ENCODE measurements around the gene CRYGA. TPM values are rescaled to one million over a fixed set of nuclear protein-coding genes. Genes with fewer than 3 reads are reported as not detected.

Gene CRYGA
- polyA plus RNA-seq, 1 donor, result not detected

DNA sequence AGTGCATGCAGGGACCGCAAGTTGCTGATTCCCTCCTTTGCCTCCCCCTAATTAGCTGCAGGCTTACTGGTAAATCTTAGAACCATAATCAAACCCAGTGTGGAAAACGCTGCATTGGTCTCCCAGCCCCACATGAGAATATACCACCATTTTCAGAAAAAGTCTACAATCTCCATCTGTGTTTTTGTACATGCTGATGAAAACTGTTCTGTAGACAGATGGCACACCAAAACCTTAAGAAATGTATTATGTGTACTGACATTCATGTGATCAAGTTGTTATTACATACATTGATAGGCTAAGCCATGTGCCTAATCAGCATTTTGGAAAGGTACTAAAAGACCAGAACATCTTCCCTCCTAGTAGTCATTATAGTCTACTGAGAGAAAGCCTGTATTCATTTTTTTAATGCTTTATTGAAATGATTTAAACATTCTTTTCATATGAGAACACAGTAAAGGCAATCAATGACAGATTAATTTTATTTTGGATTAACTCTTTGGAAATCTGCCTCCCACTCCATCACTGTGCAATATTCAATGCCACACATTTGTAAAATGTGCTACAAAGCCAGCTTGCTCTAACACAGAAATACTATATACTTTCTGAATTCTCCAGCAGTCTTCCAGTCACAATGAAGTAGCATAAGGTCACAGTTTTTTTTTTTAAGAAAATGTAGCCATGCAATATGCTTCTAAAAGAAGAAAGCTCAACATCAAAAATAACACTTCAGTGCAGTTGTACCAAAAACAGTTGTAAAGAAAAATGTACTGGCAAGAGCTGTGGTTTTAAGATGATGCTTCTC lies 1.8 kb upstream of the CRYGA start:
- Histone ChIP-seq H3K4me3 (ENCODE audit: low read length) (no peak overlapping the region), H3K4me1 (ENCODE audit: control insufficient read depth, insufficient read depth, low read length) (no peaks in the 10 kb centered on the region), H3K27ac (ENCODE audit: low read length) (no peak overlapping the region), H3K27me3 (ENCODE audit: control insufficient read depth, insufficient read depth, low read length) (no peaks in the 10 kb centered on the region), H3K9me3 (ENCODE audit: control insufficient read depth, low read depth, low read length) (no peaks in the 10 kb centered on the region), H3K36me3 (ENCODE audit: control insufficient read depth, insufficient read depth, low read length) (no peaks in the 10 kb centered on the region)
- whole genome bisulfite sequencing (ENCODE audit: insufficient coverage, low lambda C conversion rate), result no CpG with 5 or more reads among the region's 2 CpGs
- DNase-seq, result no peak

- H3K27me3 ChIP-seq (ENCODE audit: control insufficient read depth, insufficient read depth, low read length), result no peaks in the 10 kb centered on the region
- H3K36me3 ChIP-seq (ENCODE audit: control insufficient read depth, insufficient read depth, low read length), result no peaks in the 10 kb centered on the region
- DNase-seq, result no peak
- no peaks in the 10 kb centered on the region for H3K9me3 ChIP-seq (ENCODE audit: control insufficient read depth, low read depth, low read length)
- H3K4me3 ChIP-seq (ENCODE audit: low read length), result no peak overlapping the region
- H3K4me1 ChIP-seq (ENCODE audit: control insufficient read depth, insufficient read depth, low read length), result no peaks in the 10 kb centered on the region
- WGBS (ENCODE audit: insufficient coverage, low lambda C conversion rate), result no CpG with 5 or more reads among the region's 2 CpGs
- H3K27ac ChIP-seq (ENCODE audit: low read length), result no peak overlapping the region
These were observed 7.0 kb downstream of the CRYGA start for GRCh38 chr2:208156439-208156838.

DNA sequence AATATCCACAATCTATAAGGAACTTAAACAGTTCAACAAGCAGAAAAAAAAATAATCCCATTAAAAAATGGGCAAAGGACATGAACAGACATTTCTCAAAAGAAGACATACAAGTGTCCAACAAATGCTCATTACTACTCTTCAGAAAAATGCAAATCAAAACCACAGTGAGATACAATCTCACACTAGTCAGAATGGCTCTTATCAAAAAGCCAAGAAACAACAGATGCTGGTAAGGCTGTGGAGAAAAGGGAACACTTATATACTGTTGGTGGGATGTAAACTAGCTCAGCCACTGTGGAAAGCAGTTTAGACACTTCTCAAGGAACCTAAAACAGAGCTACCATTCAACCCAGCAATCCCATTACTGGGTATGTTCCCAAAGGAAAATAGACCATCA lies 10.2 kb downstream of the CRYGA start:
- DNase-seq, result no peak
- no peaks in the 10 kb centered on the region for H3K27me3 ChIP-seq (ENCODE audit: control insufficient read depth, insufficient read depth, low read length)
- H3K4me3 ChIP-seq (ENCODE audit: low read length), result no peak overlapping the region
- H3K27ac ChIP-seq (ENCODE audit: low read length), result no peak overlapping the region
- H3K36me3 ChIP-seq (ENCODE audit: control insufficient read depth, insufficient read depth, low read length), result no peaks in the 10 kb centered on the region
- no peaks in the 10 kb centered on the region for H3K9me3 ChIP-seq (ENCODE audit: control insufficient read depth, low read depth, low read length)
- H3K4me1 ChIP-seq (ENCODE audit: control insufficient read depth, insufficient read depth, low read length), result no peaks in the 10 kb centered on the region

DNA sequence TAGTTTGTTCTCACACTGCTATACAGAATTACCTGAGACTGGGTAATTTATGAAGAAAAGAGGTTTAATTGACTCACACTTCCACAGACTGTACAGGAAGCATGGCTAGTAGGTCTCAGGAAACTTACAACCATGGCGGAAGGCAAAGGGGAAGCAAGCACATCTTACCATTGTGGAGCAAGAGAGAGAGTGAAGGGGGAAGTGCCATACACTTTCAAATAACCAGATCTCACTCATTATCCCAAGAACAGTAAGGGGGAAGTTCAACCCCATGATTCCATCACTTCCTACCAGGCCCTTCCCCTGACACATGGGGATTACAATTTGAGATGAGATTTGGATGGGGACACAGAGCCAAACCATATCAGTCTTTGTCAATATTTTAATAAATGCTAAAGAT lies 12.4 kb downstream of the CRYGA start:
- H3K36me3 ChIP-seq (ENCODE audit: control insufficient read depth, insufficient read depth, low read length), result no peaks in the 10 kb centered on the region
- no peak overlapping the region for H3K4me3 ChIP-seq (ENCODE audit: low read length)
- no peak overlapping the region for H3K27ac ChIP-seq (ENCODE audit: low read length)
- no peaks in the 10 kb centered on the region for H3K9me3 ChIP-seq (ENCODE audit: control insufficient read depth, low read depth, low read length)
- no peak for DNase-seq
- H3K27me3 ChIP-seq (ENCODE audit: control insufficient read depth, insufficient read depth, low read length), result no peaks in the 10 kb centered on the region
- no peaks in the 10 kb centered on the region for H3K4me1 ChIP-seq (ENCODE audit: control insufficient read depth, insufficient read depth, low read length)
- no CpG with 5 or more reads among the region's 1 CpG for WGBS (ENCODE audit: insufficient coverage, low lambda C conversion rate)

DNA sequence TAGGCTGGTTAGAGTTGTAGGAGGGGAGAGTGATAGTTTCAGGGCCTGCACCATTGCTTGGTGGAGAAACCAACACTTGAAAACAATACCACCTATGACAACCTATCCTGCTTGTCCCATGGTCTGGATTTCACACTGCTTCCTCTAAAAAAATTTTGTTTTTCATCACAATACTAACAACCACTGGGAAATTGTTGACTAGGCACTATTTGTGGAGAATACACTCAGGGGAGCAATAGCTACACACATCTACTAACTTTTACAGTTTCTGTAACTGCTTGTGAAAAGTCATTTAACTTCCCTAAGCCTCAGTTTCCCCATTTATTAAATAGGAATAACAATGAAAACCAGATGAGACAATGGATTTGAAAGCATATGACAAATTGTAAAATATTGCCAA lies 13.3 kb downstream of the CRYGA start:
- H3K27me3 ChIP-seq (ENCODE audit: control insufficient read depth, insufficient read depth, low read length), result no peaks in the 10 kb centered on the region
- no peak for DNase-seq

DNA sequence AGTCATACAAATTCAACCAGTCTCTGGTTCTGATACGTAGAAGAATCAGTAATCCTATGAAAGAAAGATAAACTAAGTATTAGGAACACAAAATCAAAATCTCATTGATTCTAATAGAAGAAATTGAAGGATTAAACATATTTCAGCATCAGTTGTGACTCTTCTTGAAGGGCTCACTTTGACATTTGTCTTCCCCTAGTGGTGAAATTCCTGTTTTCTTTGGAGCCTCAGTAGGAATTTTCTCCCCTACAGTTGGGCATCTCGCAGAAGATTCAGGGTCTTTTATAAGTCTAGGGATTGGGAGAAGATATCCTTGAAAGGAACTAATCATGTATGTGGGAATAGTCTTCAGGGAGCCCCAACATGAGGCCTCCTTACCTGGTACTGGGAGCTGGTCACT lies 14.6 kb downstream of the CRYGA start:
- 100% methylated on average over 1 of the region's 2 CpGs for WGBS (ENCODE audit: insufficient coverage, low lambda C conversion rate)
- Histone ChIP-seq H3K4me1 (ENCODE audit: control insufficient read depth, insufficient read depth, low read length) (no peaks in the 10 kb centered on the region), H3K9me3 (ENCODE audit: control insufficient read depth, low read depth, low read length) (no peaks in the 10 kb centered on the region), H3K27me3 (ENCODE audit: control insufficient read depth, insufficient read depth, low read length) (no peaks in the 10 kb centered on the region), H3K4me3 (ENCODE audit: low read length) (no peak overlapping the region), H3K36me3 (ENCODE audit: control insufficient read depth, insufficient read depth, low read length) (no peaks in the 10 kb centered on the region), H3K27ac (ENCODE audit: low read length) (no peak overlapping the region)
- DNase-seq, result no peak

More for the DNA sequence above, 13.3 kb downstream of the CRYGA start:
- H3K36me3 ChIP-seq (ENCODE audit: control insufficient read depth, insufficient read depth, low read length), result no peaks in the 10 kb centered on the region
- no peaks in the 10 kb centered on the region for H3K9me3 ChIP-seq (ENCODE audit: control insufficient read depth, low read depth, low read length)
- H3K4me3 ChIP-seq (ENCODE audit: low read length), result no peak overlapping the region
- no peaks in the 10 kb centered on the region for H3K4me1 ChIP-seq (ENCODE audit: control insufficient read depth, insufficient read depth, low read length)
- no peak overlapping the region for H3K27ac ChIP-seq (ENCODE audit: low read length)

DNA sequence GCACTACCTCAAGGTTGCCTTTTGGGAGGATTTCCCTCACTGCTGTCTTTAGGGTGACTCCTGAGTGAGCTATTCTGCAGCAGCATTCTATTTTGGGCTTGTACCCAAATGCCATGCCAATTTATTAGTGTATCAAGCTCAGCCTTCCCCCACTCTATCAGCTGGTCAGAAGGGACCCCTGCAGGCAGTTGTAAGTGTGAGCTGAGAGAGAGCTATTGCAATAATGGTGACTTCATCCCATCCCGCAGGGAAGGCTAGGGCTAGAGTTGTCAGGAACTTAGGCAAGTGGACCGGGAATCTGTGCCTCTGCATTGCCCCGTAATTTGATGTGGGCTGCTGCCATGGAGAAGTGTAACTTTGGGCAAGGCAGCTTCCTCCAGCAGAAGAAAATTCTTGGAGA lies 15.6 kb downstream of the CRYGA start:
- WGBS (ENCODE audit: insufficient coverage, low lambda C conversion rate), result no CpG with 5 or more reads among the region's 3 CpGs
- no peaks in the 10 kb centered on the region for H3K4me1 ChIP-seq (ENCODE audit: control insufficient read depth, insufficient read depth, low read length)
- no peaks in the 10 kb centered on the region for H3K9me3 ChIP-seq (ENCODE audit: control insufficient read depth, low read depth, low read length)
- H3K4me3 ChIP-seq (ENCODE audit: low read length), result no peak overlapping the region
- no peaks in the 10 kb centered on the region for H3K36me3 ChIP-seq (ENCODE audit: control insufficient read depth, insufficient read depth, low read length)
- no peaks in the 10 kb centered on the region for H3K27me3 ChIP-seq (ENCODE audit: control insufficient read depth, insufficient read depth, low read length)
- no peak overlapping the region for H3K27ac ChIP-seq (ENCODE audit: low read length)
- DNase-seq, result no peak

DNA sequence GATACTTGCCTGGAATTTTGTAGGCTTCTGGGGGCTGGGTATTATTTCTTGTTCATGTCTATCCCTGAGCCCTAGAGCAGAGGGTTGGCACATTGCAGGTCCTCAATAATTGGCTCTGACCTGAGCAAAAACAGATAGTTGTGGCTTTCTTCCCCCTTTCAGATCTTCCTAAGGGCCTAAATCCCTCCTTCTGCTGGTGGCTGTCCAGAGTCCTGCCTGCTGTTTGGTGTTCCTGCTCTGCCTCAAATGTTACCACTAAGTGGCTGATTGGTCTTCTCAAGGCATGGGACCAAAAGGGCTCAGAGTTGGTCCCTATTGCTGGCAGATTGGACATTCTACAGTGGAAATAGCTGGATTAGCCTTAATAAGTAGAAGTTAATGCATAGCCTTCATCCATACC lies 16.4 kb downstream of the CRYGA start:
- Histone ChIP-seq H3K36me3 (ENCODE audit: control insufficient read depth, insufficient read depth, low read length) (no peaks in the 10 kb centered on the region), H3K4me3 (ENCODE audit: low read length) (no peak overlapping the region), H3K9me3 (ENCODE audit: control insufficient read depth, low read depth, low read length) (no peaks in the 10 kb centered on the region), H3K4me1 (ENCODE audit: control insufficient read depth, insufficient read depth, low read length) (peaks cover 3% of the 10 kb centered on the region), H3K27me3 (ENCODE audit: control insufficient read depth, insufficient read depth, low read length) (no peaks in the 10 kb centered on the region), H3K27ac (ENCODE audit: low read length) (no peak overlapping the region)
- DNase-seq, result no peak

DNA sequence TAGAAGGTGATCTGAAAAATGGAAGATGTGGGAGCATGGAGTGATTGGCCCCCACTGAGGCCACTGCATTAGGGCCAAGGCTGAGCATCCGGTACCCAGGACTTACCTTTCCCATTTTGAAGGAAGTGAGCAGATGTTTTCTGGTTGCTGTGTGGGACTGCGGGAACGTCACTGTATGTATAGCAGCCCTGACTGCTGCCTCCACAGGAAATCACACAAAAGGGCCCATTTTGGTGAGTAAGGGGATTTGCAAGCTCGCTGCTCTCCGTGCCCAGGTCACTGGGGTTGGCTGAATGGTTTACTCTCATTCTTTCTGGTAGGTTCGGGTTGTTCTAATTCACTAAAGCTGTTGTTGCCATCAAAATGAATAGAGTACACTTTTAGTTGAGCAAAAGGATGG lies 17.4 kb downstream of the CRYGA start, which contains the start of gene CRYGB:
TSS of gene CRYGB (minus strand) at position 153 of the 400 bp plus-strand sequence. CDS start at position 115, 38 bp downstream.
- H3K36me3 ChIP-seq (ENCODE audit: control insufficient read depth, insufficient read depth, low read length), result no peaks in the 10 kb centered on the region
- no peak within 1 kb of the TSS for H3K4me3 ChIP-seq (ENCODE audit: low read length)
- peaks cover 3% of the 10 kb centered on the region for H3K4me1 ChIP-seq (ENCODE audit: control insufficient read depth, insufficient read depth, low read length)
- DNase-seq, result no peak
- no peaks in the 10 kb centered on the region for H3K9me3 ChIP-seq (ENCODE audit: control insufficient read depth, low read depth, low read length)
- WGBS (ENCODE audit: insufficient coverage, low lambda C conversion rate), result no CpG with 5 or more reads among the region's 6 CpGs
- no peaks in the 10 kb centered on the region for H3K27me3 ChIP-seq (ENCODE audit: control insufficient read depth, insufficient read depth, low read length)
- no peak within 1 kb of the TSS for H3K27ac ChIP-seq (ENCODE audit: low read length)

DNA sequence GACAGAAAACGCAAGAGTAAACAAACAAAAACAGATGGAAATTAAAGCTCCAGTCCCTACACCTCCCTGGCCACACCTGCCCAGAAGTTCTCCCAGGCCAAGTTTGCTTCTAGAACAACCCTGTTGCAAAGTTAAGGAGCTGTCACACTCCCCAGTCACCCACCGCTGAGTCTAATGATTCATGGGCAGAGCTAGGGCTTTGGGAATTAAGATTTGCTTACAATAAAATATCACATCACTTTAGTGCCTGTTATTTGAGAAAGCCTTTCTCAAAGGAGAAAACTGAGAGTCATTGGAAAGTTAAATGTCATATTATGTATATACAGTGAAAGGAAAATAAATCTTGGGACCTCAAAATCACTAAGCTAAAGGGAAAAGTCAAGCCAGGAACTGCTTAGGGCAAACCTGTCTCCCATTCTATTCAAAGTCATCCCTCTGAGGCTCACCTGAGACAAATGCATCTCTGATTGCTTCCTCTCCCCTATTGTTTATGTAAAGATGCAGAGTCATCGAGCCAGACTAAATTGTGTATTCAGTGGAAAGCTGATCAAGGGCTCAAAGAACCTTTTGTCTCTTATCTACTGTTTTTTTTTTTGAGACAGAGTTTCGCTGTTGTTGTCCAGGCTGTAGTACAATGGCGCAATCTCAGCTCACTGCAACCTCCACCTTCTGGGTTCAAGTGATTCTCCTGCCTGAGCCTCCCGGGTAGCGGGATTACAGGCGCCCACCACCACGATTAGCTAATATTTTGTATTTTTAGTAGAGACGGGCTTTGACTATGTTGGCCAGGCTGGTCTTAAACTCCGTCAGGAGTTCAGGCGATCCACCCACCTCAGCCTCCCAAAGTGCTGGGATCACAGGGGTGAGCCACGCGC lies 20.2 kb downstream of the CRYGA start:
- peak in 1 of 2 donors; percentile 17 for DNase-seq

More for the DNA sequence above, 20.2 kb downstream of the CRYGA start:
- Histone ChIP-seq H3K27ac (ENCODE audit: low read length) (no peak overlapping the region), H3K4me1 (ENCODE audit: control insufficient read depth, insufficient read depth, low read length) (peaks cover 3% of the 10 kb centered on the region), H3K27me3 (ENCODE audit: control insufficient read depth, insufficient read depth, low read length) (no peaks in the 10 kb centered on the region), H3K4me3 (ENCODE audit: low read length) (no peak overlapping the region), H3K36me3 (ENCODE audit: control insufficient read depth, insufficient read depth, low read length) (no peaks in the 10 kb centered on the region), H3K9me3 (ENCODE audit: control insufficient read depth, low read depth, low read length) (no peaks in the 10 kb centered on the region)
- no CpG with 5 or more reads among the region's 14 CpGs for WGBS (ENCODE audit: insufficient coverage, low lambda C conversion rate)

Data from large intestine (tissue), 3 donors.